ENCODE measurements around the gene ECE1. TPM values are rescaled to one million over a fixed set of nuclear protein-coding genes. Genes with fewer than 3 reads are reported as not detected.
"Not testable (repeated sequence)": the region's sequence is repeated elsewhere in the genome, so short reads cannot be mapped to it uniquely, and the experiment has no call there.

The ECE1 gene
- total RNA-seq, 4 donors from 2014 or later, result 105 to 122 (median 112) TPM

DNA sequence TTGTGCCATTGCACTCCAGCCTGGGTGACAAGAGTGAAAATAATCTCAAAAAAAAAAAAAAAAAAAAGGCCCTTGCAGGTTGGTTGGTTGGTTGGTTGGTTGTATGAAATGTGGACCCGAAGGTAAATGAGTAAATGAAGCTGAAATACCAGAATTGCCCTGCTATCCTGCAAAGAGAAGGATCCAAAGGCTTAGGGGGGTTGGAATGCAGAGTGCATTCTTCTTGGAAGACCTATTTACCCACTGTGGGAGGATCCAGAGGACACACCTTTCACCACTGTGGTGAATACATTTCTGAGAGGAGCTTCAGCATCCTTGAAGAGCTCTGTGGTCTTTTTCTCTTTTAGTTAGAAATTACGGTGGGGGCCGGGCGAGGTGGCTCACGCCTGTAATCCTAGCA is 84.8 kb downstream of the ECE1 start:
- Histone ChIP-seq H3K27me3 (no peaks in the 10 kb centered on the region), H3K4me3 (no peak overlapping the region), H3K27ac (no peak overlapping the region), H3K36me3 (no peaks in the 10 kb centered on the region), H3K4me1 (no peaks in the 10 kb centered on the region), H3K9me3 (no peaks in the 10 kb centered on the region)
- no peak for TF ChIP-seq POLR2A (IDR thresholded peaks at IDR 0.05)
- no peak for TF ChIP-seq CTCF (IDR thresholded peaks at IDR 0.05)
- no peak for DNase-seq

DNA sequence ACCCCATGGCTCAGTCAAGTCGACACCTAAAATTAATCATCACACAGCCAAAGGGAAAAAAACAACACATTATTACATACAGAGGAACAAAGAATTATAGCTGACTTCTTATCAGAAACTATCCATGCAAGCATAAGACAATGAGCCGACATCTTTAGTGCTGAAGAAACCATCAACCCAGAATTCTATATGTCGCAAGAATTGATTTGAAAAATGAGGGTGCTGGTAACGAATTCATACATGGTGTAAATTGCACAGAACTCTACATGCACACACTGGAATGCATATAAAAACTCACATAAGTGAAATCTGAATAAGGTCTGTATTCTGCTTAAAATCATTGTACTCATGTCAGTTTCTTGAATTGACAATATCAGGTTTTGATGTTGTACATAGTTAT is 88.6 kb downstream of the ECE1 start:
- Histone ChIP-seq H3K27ac (no peak overlapping the region), H3K9me3 (no peaks in the 10 kb centered on the region), H3K4me3 (no peak overlapping the region), H3K36me3 (no peaks in the 10 kb centered on the region), H3K27me3 (no peaks in the 10 kb centered on the region), H3K4me1 (no peaks in the 10 kb centered on the region)
- TF ChIP-seq CTCF (IDR thresholded peaks at IDR 0.05) (no peak), POLR2A (IDR thresholded peaks at IDR 0.05) (no peak)
- no peak for DNase-seq

DNA sequence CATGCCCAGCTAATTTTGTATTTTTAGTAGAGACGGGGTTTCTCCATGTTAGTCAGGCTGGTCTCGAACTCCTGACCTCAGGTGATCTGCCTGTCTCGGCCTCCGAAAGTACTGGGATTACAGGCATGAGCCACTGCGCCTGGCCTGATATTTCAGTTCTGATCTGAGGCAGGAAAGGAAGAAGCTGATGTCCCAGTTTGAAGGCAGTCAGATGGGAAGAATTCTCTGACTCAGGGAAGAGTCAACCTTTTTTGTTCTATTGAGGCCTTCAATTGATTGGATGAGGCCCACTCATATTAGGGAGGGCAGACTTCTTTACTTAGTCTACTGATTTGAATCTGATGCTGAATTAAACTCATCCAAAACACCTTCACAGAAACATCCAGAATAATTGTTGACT is 89.0 kb downstream of the ECE1 start:
- H3K36me3 ChIP-seq, H3K9me3 ChIP-seq, H3K27me3 ChIP-seq, H3K4me3 ChIP-seq, DNase-seq, H3K27ac ChIP-seq, H3K4me1 ChIP-seq: not testable (repeated sequence)

GRCh38 chr1:21200767-21201166 is 89.5 kb downstream of the ECE1 start:
- Histone ChIP-seq H3K4me1 (peaks cover 0 to under 1% (median 0%) of the 10 kb centered on the region in 4 donors), H3K36me3 (no peaks in the 10 kb centered on the region), H3K27ac (no peak overlapping the region), H3K9me3 (no peaks in the 10 kb centered on the region), H3K27me3 (no peaks in the 10 kb centered on the region), H3K4me3 (no peak overlapping the region)
- DNase-seq, result no peak
- TF ChIP-seq CTCF (IDR thresholded peaks at IDR 0.05), result no peak
- TF ChIP-seq POLR2A (IDR thresholded peaks at IDR 0.05), result no peak

GRCh38 chr1:21198929-21199328 is 91.3 kb downstream of the ECE1 start:
- DNase-seq, result no peak
- H3K27me3 ChIP-seq, result no peaks in the 10 kb centered on the region
- TF ChIP-seq CTCF (IDR thresholded peaks at IDR 0.05) (no peak), POLR2A (IDR thresholded peaks at IDR 0.05) (no peak)
- H3K27ac ChIP-seq, result no peak overlapping the region
- no peak overlapping the region for H3K4me3 ChIP-seq
- peaks cover 0 to 12% (median 0%) of the 10 kb centered on the region in 4 donors for H3K4me1 ChIP-seq
- H3K36me3 ChIP-seq, result no peaks in the 10 kb centered on the region
- H3K9me3 ChIP-seq, result no peaks in the 10 kb centered on the region

DNA sequence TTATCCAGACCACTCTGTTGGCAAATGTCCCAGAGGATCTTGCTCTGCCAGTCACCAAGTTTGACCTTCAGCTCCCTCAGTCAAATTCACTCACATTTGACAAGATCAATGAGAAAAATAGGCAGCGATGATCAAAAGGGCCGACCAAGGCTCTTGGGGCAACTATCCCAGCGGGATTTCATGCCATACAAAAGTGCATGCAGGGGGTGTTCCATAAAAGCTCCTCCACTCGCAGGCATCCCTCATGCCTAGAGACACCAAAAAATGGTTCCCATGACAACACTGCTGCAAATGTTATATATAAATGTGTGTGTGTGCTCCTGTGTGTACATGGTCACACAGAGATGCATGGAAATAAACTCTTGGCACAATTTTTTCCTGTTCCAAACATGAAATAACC is 97.4 kb downstream of the ECE1 start:
- TF ChIP-seq POLR2A (IDR thresholded peaks at IDR 0.05) (no peak), CTCF (IDR thresholded peaks at IDR 0.05) (no peak)
- no peak for DNase-seq
- Histone ChIP-seq H3K9me3 (no peaks in the 10 kb centered on the region), H3K27ac (no peak overlapping the region), H3K4me1 (peaks cover 0 to 15% (median 0%) of the 10 kb centered on the region in 4 donors), H3K27me3 (no peaks in the 10 kb centered on the region), H3K36me3 (no peaks in the 10 kb centered on the region), H3K4me3 (no peak overlapping the region)
